Measurements from ENCODE around the gene EP400.

EP400 gene

DNA sequence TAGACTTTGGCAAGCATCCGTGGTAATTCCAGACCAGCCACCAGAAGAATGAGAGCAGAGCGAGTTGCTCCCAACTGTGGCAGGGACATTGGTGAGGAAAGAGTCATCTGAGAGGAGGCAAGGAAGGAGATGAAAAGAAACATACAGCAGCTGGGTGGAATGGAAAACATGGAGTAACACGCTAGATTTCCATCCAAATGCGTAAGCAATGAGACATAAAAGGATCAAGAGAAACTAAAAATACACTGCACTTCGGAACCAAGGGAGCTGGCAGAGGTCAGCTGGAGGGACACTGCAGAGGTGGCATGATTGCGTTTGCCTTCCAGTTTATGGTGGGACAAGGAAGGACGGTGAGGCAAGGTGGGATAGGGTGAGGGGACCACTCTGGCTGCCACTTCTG lies 111.5 kb downstream of the EP400 start:
- H3K9me3 ChIP-seq (ENCODE audit: control insufficient read depth in 5 of 5, low read length in 5 of 5) = no peaks in the 10 kb centered on the region
- no peak overlapping the region for H3K4me3 ChIP-seq (ENCODE audit: low read depth in 1 of 5, low read length in 5 of 5)
- no peaks in the 10 kb centered on the region for H3K27me3 ChIP-seq (ENCODE audit: control insufficient read depth in 5 of 5, insufficient read depth in 4 of 5, low read length in 5 of 5)
- H3K9ac ChIP-seq (ENCODE audit: low read length in 5 of 5) = no peak overlapping the region
- no peaks in the 10 kb centered on the region for H3K4me1 ChIP-seq (ENCODE audit: control insufficient read depth in 5 of 5, insufficient read depth in 5 of 5, low read length in 5 of 5)
- H3K36me3 ChIP-seq (ENCODE audit: control insufficient read depth in 5 of 5, insufficient read depth in 5 of 5, low read length in 5 of 5) = peaks cover 9 to 85% (median 78%) of the 10 kb centered on the region in 5 donors
- no peak overlapping the region for H3K27ac ChIP-seq (ENCODE audit: low read depth, low read length)

DNA sequence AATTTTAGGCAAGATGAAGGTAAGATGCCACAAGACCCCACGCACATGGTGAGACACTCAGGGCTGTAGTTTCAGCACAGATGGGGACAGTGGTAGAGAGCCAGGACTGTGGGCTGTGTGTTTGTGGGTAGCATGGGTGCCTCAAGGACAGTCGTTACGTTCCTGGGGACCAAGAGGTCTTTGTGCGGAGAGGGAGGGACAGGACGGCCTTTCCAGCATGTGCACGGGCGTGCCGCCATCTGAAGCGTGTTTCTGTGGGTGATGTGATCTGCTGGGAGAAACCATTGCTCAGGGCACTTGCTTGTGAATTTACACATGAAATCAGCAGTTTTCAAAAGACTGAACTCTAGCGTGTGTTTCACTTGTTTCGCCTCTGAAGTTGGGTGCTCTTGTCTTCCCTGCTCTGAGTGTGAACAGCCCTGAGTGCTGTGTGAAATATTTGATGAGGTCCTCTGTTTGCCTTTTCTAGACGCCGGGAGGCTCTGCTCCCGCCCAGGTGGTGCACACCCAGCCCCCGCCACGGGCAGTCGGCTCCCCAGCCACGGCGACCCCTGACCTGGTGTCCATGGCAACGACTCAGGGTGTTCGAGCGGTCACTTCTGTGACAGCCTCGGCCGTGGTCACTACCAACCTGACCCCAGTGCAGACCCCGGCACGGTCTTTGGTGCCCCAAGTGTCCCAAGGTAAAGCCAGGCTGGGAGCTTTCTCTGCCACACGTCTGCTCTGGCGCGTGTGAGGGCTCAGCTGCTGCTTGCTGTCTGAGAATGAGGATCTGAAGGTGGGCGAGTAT lies 112.1 kb downstream of the EP400 start:
- no peak overlapping the region for H3K27ac ChIP-seq (ENCODE audit: low read depth, low read length)
- H3K36me3 ChIP-seq (ENCODE audit: control insufficient read depth in 5 of 5, insufficient read depth in 5 of 5, low read length in 5 of 5) = peaks cover 6 to 85% (median 77%) of the 10 kb centered on the region in 5 donors
- no peak overlapping the region for H3K4me3 ChIP-seq (ENCODE audit: low read depth in 1 of 5, low read length in 5 of 5)
- H3K9me3 ChIP-seq (ENCODE audit: control insufficient read depth in 5 of 5, low read length in 5 of 5) = no peaks in the 10 kb centered on the region
- H3K4me1 ChIP-seq (ENCODE audit: control insufficient read depth in 5 of 5, insufficient read depth in 5 of 5, low read length in 5 of 5) = no peaks in the 10 kb centered on the region
- H3K27me3 ChIP-seq (ENCODE audit: control insufficient read depth in 5 of 5, insufficient read depth in 4 of 5, low read length in 5 of 5) = no peaks in the 10 kb centered on the region
- H3K9ac ChIP-seq (ENCODE audit: low read length in 5 of 5) = no peak overlapping the region

DNA sequence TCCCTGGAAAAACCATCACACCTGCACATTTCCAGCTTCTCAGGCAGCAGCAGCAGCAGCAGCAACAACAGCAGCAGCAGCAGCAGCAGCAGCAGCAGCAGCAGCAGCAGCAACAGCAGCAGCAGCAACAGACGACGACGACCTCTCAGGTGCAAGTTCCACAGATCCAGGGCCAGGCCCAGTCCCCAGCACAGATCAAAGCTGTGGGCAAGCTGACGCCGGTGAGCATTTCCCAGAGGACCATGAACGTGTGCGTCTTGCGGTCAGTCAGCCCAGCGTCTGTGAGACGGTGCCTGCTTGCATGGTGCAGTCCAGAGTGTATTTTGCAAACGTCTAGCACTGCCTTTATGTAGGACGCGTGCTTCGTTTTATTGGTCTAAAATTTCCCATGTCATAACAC lies 112.7 kb downstream of the EP400 start:
- H3K4me1 ChIP-seq (ENCODE audit: control insufficient read depth in 5 of 5, insufficient read depth in 5 of 5, low read length in 5 of 5) = no peaks in the 10 kb centered on the region
- H3K27me3 ChIP-seq (ENCODE audit: control insufficient read depth in 5 of 5, insufficient read depth in 4 of 5, low read length in 5 of 5) = no peaks in the 10 kb centered on the region
- no peak overlapping the region for H3K4me3 ChIP-seq (ENCODE audit: low read depth in 1 of 5, low read length in 5 of 5)
- H3K27ac ChIP-seq (ENCODE audit: low read depth, low read length) = no peak overlapping the region
- no peaks in the 10 kb centered on the region for H3K9me3 ChIP-seq (ENCODE audit: control insufficient read depth in 5 of 5, low read length in 5 of 5)
- no peak overlapping the region for H3K9ac ChIP-seq (ENCODE audit: low read length in 5 of 5)
- peaks cover 2 to 85% (median 77%) of the 10 kb centered on the region in 5 donors for H3K36me3 ChIP-seq (ENCODE audit: control insufficient read depth in 5 of 5, insufficient read depth in 5 of 5, low read length in 5 of 5)

DNA sequence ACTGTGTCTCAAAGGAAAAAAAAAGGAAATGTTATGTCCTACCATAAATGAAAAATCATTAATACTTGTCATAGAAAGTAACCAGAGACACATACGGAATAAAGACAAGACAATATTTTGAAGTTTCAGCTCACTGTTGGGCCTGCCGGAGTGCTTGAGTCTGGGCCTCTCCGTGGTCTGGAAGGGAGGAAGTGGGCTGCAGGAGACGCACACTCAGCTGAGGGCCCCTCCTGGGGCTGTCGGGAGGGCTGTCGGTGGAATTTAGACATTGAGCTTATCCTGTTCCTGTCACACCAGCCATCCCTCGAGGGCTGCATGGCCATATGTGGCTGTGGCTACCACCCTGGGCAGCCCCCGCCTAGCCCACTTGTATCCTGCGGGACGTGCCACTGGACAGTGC lies 113.7 kb downstream of the EP400 start:
- no peaks in the 10 kb centered on the region for H3K9me3 ChIP-seq (ENCODE audit: control insufficient read depth in 5 of 5, low read length in 5 of 5)
- H3K4me3 ChIP-seq (ENCODE audit: low read depth in 1 of 5, low read length in 5 of 5) = no peak overlapping the region
- H3K4me1 ChIP-seq (ENCODE audit: control insufficient read depth in 5 of 5, insufficient read depth in 5 of 5, low read length in 5 of 5) = no peaks in the 10 kb centered on the region
- H3K27ac ChIP-seq (ENCODE audit: low read depth, low read length) = no peak overlapping the region
- H3K36me3 ChIP-seq (ENCODE audit: control insufficient read depth in 5 of 5, insufficient read depth in 5 of 5, low read length in 5 of 5) = peaks cover 2 to 87% (median 78%) of the 10 kb centered on the region in 5 donors
- no peak overlapping the region for H3K9ac ChIP-seq (ENCODE audit: low read length in 5 of 5)
- no peaks in the 10 kb centered on the region for H3K27me3 ChIP-seq (ENCODE audit: control insufficient read depth in 5 of 5, insufficient read depth in 4 of 5, low read length in 5 of 5)

DNA sequence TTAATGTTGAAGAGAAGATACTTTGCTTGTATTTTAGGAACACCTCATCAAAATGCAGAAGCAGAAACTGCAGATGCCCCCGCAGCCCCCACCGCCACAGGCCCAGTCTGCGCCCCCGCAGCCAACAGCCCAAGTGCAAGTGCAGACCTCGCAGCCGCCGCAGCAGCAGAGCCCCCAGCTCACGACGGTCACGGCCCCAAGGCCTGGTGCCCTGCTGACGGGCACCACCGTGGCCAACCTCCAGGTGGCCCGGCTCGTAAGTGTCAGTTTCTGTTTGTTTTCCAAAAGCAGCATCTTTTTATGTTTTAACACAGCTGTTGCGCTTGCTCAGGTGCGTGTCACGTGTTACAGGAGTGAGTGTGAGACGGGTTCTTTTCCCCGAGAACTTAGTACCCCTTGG lies 114.9 kb downstream of the EP400 start:
- Histone ChIP-seq H3K9me3 (ENCODE audit: control insufficient read depth in 5 of 5, low read length in 5 of 5) (no peaks in the 10 kb centered on the region), H3K36me3 (ENCODE audit: control insufficient read depth in 5 of 5, insufficient read depth in 5 of 5, low read length in 5 of 5) (peaks cover 2 to 87% (median 80%) of the 10 kb centered on the region in 5 donors), H3K27ac (ENCODE audit: low read depth, low read length) (no peak overlapping the region), H3K4me1 (ENCODE audit: control insufficient read depth in 5 of 5, insufficient read depth in 5 of 5, low read length in 5 of 5) (no peaks in the 10 kb centered on the region), H3K27me3 (ENCODE audit: control insufficient read depth in 5 of 5, insufficient read depth in 4 of 5, low read length in 5 of 5) (no peaks in the 10 kb centered on the region), H3K4me3 (ENCODE audit: low read depth in 1 of 5, low read length in 5 of 5) (no peak overlapping the region), H3K9ac (ENCODE audit: low read length in 5 of 5) (no peak overlapping the region)

DNA sequence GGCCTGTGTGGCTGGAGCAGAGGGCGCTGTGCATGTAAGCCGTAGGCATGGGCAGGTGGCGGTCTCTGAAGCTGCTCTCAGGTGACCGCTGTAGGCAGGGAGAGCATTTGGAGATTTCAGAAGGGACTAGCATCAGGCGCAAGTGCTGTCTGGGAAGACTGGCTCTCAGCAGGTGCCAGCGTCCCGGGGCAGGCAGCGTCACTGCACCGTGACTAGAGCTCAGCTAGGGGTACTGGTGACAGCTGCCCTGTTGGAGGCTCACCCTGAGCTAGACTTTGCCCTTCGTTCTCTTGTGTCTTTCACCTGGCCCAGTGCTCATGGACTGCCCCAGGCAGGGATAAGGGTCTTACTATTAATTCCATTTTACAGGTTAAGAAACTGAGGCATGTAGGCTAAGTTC lies 115.5 kb downstream of the EP400 start:
- H3K27ac ChIP-seq (ENCODE audit: low read depth, low read length) = no peak overlapping the region
- H3K4me1 ChIP-seq (ENCODE audit: control insufficient read depth in 5 of 5, insufficient read depth in 5 of 5, low read length in 5 of 5) = no peaks in the 10 kb centered on the region
- no peak overlapping the region for H3K4me3 ChIP-seq (ENCODE audit: low read depth in 1 of 5, low read length in 5 of 5)
- H3K36me3 ChIP-seq (ENCODE audit: control insufficient read depth in 5 of 5, insufficient read depth in 5 of 5, low read length in 5 of 5) = peaks cover 2 to 92% (median 85%) of the 10 kb centered on the region in 5 donors
- no peak overlapping the region for H3K9ac ChIP-seq (ENCODE audit: low read length in 5 of 5)
- no peaks in the 10 kb centered on the region for H3K9me3 ChIP-seq (ENCODE audit: control insufficient read depth in 5 of 5, low read length in 5 of 5)
- no peaks in the 10 kb centered on the region for H3K27me3 ChIP-seq (ENCODE audit: control insufficient read depth in 5 of 5, insufficient read depth in 4 of 5, low read length in 5 of 5)

DNA sequence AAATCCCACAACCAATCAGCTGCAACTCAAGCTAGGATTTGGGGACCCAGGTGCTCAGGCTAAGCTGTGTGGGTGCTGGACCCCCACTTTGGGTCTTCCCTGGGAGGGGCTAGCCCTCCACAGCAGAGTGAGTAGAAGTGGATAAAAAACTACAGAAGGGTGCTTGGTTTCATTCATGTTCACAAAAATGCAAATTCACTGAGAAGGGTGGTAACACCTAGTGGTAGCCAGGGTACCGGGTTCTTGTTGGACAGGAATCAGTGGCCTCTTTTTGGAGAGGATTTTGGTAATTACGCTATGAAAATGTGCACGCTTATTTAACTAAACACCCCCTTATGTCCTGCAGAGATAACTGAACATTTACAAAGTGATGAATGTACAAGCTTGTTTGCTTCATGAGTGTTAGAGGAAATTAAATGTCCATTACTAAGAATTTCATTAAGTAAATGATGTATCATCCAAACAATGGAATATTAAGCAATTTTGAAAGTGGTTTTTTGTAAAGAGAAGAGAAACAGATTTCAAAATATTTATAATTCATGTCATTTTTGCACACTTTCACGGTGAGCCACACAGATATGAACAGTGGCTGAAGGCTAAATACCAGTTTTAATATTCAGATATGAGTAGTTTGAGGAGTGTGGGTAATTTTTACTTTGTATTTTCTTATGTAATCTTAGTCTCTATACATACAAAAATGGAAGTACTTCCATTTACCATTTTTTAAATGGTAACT lies 116.0 kb downstream of the EP400 start:
- no peaks in the 10 kb centered on the region for H3K4me1 ChIP-seq (ENCODE audit: control insufficient read depth in 5 of 5, insufficient read depth in 5 of 5, low read length in 5 of 5)
- no peak overlapping the region for H3K4me3 ChIP-seq (ENCODE audit: low read depth in 1 of 5, low read length in 5 of 5)
- no peak overlapping the region for H3K27ac ChIP-seq (ENCODE audit: low read depth, low read length)
- H3K9me3 ChIP-seq (ENCODE audit: control insufficient read depth in 5 of 5, low read length in 5 of 5) = no peaks in the 10 kb centered on the region
- no peaks in the 10 kb centered on the region for H3K27me3 ChIP-seq (ENCODE audit: control insufficient read depth in 5 of 5, insufficient read depth in 4 of 5, low read length in 5 of 5)
- no peak overlapping the region for H3K9ac ChIP-seq (ENCODE audit: low read length in 5 of 5)
- H3K36me3 ChIP-seq (ENCODE audit: control insufficient read depth in 5 of 5, insufficient read depth in 5 of 5, low read length in 5 of 5) = peaks cover 2 to 94% (median 87%) of the 10 kb centered on the region in 5 donors

DNA sequence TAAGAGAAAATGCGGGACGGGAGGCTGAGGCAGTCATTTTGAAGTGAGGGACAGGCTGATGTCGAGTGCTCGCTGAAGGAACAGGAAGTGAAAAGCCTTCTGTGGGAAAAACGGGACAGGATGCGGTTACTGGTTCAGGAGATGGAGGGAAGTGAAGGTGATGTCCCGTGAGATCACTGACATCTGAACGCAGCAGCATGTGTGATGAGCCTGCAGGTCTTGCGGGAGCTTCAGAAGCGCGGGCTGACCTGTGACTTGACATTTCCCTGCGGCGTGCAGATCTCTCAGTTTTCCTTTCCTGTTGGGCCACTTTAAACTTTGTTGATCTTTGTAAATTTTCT lies 116.6 kb downstream of the EP400 start:
- Histone ChIP-seq H3K4me1 (ENCODE audit: control insufficient read depth in 5 of 5, insufficient read depth in 5 of 5, low read length in 5 of 5) (no peaks in the 10 kb centered on the region), H3K36me3 (ENCODE audit: control insufficient read depth in 5 of 5, insufficient read depth in 5 of 5, low read length in 5 of 5) (peaks cover 2 to 95% (median 87%) of the 10 kb centered on the region in 5 donors), H3K27ac (ENCODE audit: low read depth, low read length) (no peak overlapping the region), H3K9me3 (ENCODE audit: control insufficient read depth in 5 of 5, low read length in 5 of 5) (no peaks in the 10 kb centered on the region), H3K4me3 (ENCODE audit: low read depth in 1 of 5, low read length in 5 of 5) (no peak overlapping the region), H3K9ac (ENCODE audit: low read length in 5 of 5) (no peak overlapping the region), H3K27me3 (ENCODE audit: control insufficient read depth in 5 of 5, insufficient read depth in 4 of 5, low read length in 5 of 5) (no peaks in the 10 kb centered on the region)

DNA sequence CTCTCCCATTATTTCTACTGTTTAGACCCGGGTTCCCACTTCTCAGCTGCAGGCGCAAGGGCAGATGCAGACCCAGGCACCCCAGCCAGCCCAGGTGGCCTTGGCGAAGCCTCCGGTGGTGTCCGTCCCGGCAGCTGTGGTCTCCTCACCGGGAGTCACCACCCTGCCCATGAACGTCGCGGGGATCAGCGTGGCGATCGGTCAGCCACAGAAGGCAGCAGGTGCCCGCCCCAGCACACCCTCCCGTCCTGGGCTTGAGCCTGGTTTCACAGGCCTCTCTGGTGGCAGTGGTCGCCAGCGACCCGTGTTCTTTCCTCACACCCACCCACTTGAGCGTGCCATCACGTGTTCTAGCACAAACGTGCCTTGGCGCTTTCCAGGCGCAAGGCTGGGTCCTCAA lies 117.0 kb downstream of the EP400 start:
- Histone ChIP-seq H3K4me1 (ENCODE audit: control insufficient read depth in 5 of 5, insufficient read depth in 5 of 5, low read length in 5 of 5) (no peaks in the 10 kb centered on the region), H3K27me3 (ENCODE audit: control insufficient read depth in 5 of 5, insufficient read depth in 4 of 5, low read length in 5 of 5) (no peaks in the 10 kb centered on the region), H3K9me3 (ENCODE audit: control insufficient read depth in 5 of 5, low read length in 5 of 5) (no peaks in the 10 kb centered on the region), H3K27ac (ENCODE audit: low read depth, low read length) (no peak overlapping the region), H3K4me3 (ENCODE audit: low read depth in 1 of 5, low read length in 5 of 5) (no peak overlapping the region), H3K9ac (ENCODE audit: low read length in 5 of 5) (no peak overlapping the region), H3K36me3 (ENCODE audit: control insufficient read depth in 5 of 5, insufficient read depth in 5 of 5, low read length in 5 of 5) (peaks cover 2 to 95% (median 87%) of the 10 kb centered on the region in 5 donors)

DNA sequence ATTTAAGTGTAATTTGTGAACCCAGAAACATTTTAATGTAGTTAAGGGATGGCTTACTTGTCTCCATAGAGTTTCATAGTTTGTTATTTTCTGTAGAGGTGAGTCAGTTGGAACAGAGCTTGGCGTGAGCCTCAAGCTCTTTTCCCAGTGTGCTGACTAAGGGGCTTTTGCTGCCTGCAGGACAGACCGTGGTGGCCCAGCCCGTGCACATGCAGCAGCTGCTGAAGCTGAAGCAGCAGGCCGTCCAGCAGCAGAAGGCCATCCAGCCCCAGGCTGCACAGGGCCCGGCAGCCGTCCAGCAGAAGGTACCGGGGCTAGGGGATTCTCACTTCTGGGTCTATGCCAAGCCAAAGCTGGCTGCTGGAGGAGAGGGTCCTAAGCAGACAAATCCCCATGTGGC lies 117.4 kb downstream of the EP400 start:
- Histone ChIP-seq H3K9ac (ENCODE audit: low read length in 5 of 5) (no peak overlapping the region), H3K27ac (ENCODE audit: low read depth, low read length) (no peak overlapping the region), H3K36me3 (ENCODE audit: control insufficient read depth in 5 of 5, insufficient read depth in 5 of 5, low read length in 5 of 5) (peaks cover 2 to 95% (median 86%) of the 10 kb centered on the region in 5 donors), H3K4me3 (ENCODE audit: low read depth in 1 of 5, low read length in 5 of 5) (no peak overlapping the region), H3K27me3 (ENCODE audit: control insufficient read depth in 5 of 5, insufficient read depth in 4 of 5, low read length in 5 of 5) (no peaks in the 10 kb centered on the region), H3K9me3 (ENCODE audit: control insufficient read depth in 5 of 5, low read length in 5 of 5) (no peaks in the 10 kb centered on the region), H3K4me1 (ENCODE audit: control insufficient read depth in 5 of 5, insufficient read depth in 5 of 5, low read length in 5 of 5) (no peaks in the 10 kb centered on the region)
